KMS-11 (cell line): ENCODE results near the gene ERCC2.
"Not testable (repeated sequence)": the region's sequence is repeated elsewhere in the genome, so short reads cannot be mapped to it uniquely, and the experiment has no call there.

ENCODE experiments used
- H2AFZ ChIP-seq: fragments of 200-600 bp; sonication (generic); 2 replicates; pipeline ENCODE4 v1.6.1; 2016; ENCODE audit warnings: antibody characterized with exemption, mixed run types, low read depth
- H3K27ac ChIP-seq: fragments of 200-600 bp; sonication (generic); 2 replicates; pipeline ENCODE4 v1.6.1; 2016; ENCODE audit warnings: mild to moderate bottlenecking, mixed run types
- H3K27me3 ChIP-seq: fragments of 200-600 bp; sonication (generic); 2 replicates; pipeline ENCODE4 v1.6.1; 2017; ENCODE audit warnings: mild to moderate bottlenecking, low read depth, mixed run types, moderate library complexity; ENCODE audit not compliant: insufficient read depth
- H3K36me3 ChIP-seq: fragments of 200-600 bp; sonication (generic); 2 replicates; pipeline ENCODE4 v1.6.1; 2017; ENCODE audit warnings: mild to moderate bottlenecking, mixed run types; ENCODE audit not compliant: insufficient read depth
- H3K4me1 ChIP-seq: fragments of 200-600 bp; sonication (generic); 2 replicates; pipeline ENCODE4 v1.6.1; 2016; ENCODE audit warnings: mild to moderate bottlenecking, low read depth, mixed run types; ENCODE audit not compliant: poor library complexity, severe bottlenecking
- H3K4me2 ChIP-seq: fragments of 200-600 bp; sonication (generic); 2 replicates; pipeline ENCODE4 v1.7.0; 2016; ENCODE audit warnings: mild to moderate bottlenecking, mixed run types
- H3K4me3 ChIP-seq: fragments of 200-600 bp; sonication (generic); IDR thresholded peaks from 2 replicates; pipeline ENCODE4 v1.6.1; 2017; ENCODE audit warnings: low read depth, low read length, mixed read lengths; ENCODE audit not compliant: insufficient read depth
- H3K79me2 ChIP-seq: fragments of 200-600 bp; sonication (generic); 2 replicates; pipeline ENCODE4 v1.6.1; 2016; ENCODE audit warnings: low read depth, mixed run types; ENCODE audit not compliant: insufficient read depth
- H3K9ac ChIP-seq: fragments of 200-600 bp; sonication (generic); 2 replicates; pipeline ENCODE4 v1.6.1; 2016; ENCODE audit warnings: mild to moderate bottlenecking, mixed run types
- H4K20me1 ChIP-seq: fragments of 200-600 bp; sonication (generic); 2 replicates; pipeline ENCODE4 v1.6.1; 2016; ENCODE audit warnings: mild to moderate bottlenecking, mixed run types; ENCODE audit not compliant: insufficient read depth
- TF ChIP-seq, protein P1 (sequence below): fragments of 200-600 bp; sonication (generic); conservative IDR thresholded peaks from 2 replicates; pipeline ENCODE4 v1.6.1; 2017; ENCODE audit warnings: low read depth, mild to moderate bottlenecking, antibody characterized with exemption, low read length, moderate library complexity, mixed read lengths

Gene ERCC2

DNA sequence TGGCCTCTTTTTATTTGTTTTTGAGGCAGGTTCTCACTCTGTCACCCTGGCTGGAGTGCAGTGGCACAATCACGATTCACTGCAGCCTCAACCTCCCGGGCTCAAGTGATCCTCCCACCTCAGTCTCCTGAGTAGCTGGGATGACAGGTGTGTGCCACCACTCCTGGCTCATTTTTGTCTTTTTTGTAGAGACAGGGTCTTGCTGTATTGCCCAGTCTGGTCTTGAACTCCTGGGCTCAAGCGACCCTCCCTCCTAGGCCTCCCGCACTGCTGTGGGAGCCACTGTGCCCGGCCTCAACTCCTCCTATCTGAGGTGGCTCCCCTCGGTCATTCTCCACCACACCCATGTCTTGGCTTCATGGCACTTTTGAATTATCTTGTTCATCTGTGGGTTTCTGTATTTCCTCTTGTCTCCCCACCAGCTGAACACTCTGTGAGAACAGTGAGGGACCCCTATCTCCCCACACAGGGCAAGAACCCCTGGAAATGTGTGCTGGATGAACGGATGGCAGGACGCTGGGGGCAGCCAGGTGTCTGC lies 55.6 kb downstream of the ERCC2 start:
- Histone ChIP-seq H2AFZ (no peak overlapping the region), H3K27me3 (peaks cover 57% of the 10 kb centered on the region), H3K4me1 (peaks cover 7% of the 10 kb centered on the region), H3K9ac (no peak overlapping the region), H3K4me3 (no peak overlapping the region), H4K20me1 (no peaks in the 10 kb centered on the region), H3K79me2 (no peaks in the 10 kb centered on the region), H3K27ac (no peak overlapping the region), H3K4me2 (no peak overlapping the region), H3K36me3 (no peaks in the 10 kb centered on the region)
- TF ChIP-seq, protein P1, sequence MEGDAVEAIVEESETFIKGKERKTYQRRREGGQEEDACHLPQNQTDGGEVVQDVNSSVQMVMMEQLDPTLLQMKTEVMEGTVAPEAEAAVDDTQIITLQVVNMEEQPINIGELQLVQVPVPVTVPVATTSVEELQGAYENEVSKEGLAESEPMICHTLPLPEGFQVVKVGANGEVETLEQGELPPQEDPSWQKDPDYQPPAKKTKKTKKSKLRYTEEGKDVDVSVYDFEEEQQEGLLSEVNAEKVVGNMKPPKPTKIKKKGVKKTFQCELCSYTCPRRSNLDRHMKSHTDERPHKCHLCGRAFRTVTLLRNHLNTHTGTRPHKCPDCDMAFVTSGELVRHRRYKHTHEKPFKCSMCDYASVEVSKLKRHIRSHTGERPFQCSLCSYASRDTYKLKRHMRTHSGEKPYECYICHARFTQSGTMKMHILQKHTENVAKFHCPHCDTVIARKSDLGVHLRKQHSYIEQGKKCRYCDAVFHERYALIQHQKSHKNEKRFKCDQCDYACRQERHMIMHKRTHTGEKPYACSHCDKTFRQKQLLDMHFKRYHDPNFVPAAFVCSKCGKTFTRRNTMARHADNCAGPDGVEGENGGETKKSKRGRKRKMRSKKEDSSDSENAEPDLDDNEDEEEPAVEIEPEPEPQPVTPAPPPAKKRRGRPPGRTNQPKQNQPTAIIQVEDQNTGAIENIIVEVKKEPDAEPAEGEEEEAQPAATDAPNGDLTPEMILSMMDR: no peak

DNA sequence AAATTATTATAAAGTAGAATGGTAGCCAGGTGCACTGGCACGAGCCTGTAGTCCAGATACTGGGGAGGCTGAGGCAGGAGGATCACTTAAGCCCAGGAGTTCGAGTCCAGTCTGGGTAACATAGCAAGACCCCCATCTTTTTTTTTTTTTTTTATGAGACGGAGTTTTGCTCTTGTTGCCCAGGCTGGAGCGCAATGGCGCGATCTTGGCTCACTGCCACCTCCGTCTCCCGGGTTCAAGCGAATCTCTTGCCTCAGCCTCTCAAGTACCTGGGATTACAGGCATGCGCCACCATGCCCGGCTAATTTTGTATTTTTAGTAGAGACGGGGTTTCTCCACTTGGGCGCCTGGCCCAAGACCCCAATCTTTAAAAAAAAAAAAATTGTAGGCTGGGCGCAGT lies 58.1 kb downstream of the ERCC2 start:
- not testable (repeated sequence) for H3K4me2 ChIP-seq, H3K36me3 ChIP-seq, H2AFZ ChIP-seq, H3K9ac ChIP-seq, H3K4me3 ChIP-seq, H3K79me2 ChIP-seq, H3K27ac ChIP-seq, H3K4me1 ChIP-seq, H4K20me1 ChIP-seq
- peaks cover 36% of the 10 kb centered on the region for H3K27me3 ChIP-seq

DNA sequence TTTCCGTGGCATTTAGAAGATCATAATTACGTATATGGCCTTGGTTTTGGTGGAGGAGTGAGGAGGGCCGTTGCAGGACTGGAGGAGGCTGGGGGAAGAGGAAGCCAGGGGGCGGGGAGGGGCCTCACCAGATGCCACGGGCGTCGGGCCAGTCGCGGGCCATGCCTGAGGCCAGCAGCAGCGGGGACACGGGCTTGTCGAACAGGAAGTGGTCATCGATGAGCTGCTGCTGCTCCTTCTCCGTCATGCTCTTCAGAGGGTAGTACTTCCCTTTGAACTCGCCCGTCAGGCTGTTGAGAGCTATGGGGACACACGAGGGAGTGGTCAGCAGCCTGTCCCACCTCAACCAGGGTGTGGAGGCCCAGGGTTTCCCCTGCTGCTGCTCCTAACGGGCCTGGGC lies 58.8 kb downstream of the ERCC2 start:
- H3K4me1 ChIP-seq: no peaks in the 10 kb centered on the region
- no peak overlapping the region for H2AFZ ChIP-seq
- TF ChIP-seq, protein P1: no peak

DNA sequence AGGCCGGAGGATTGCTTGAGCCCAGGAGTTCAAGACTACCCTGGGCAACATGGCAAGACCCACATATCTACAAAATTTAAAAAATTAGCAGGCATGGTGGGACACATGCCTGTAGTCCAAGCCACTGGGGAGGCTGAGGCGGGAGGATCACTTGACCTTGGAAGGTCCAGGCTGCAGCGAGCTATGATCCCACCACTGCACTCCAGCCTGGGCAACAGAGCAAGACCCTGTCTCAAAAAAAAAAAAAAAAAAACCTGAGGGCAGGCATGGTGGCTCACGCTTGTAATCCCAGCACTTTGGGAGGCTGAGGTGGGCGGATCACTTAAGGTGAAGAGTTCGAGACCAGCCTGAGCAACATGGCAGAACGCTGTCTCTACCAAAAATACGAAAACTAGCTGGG lies 61.1 kb downstream of the ERCC2 start:
- H3K27ac ChIP-seq, H4K20me1 ChIP-seq, H2AFZ ChIP-seq, H3K4me1 ChIP-seq, H3K27me3 ChIP-seq, H3K9ac ChIP-seq, H3K36me3 ChIP-seq, H3K79me2 ChIP-seq, H3K4me3 ChIP-seq, H3K4me2 ChIP-seq: not testable (repeated sequence)

More for the DNA sequence above, 58.8 kb downstream of the ERCC2 start:
- peaks cover 29% of the 10 kb centered on the region for H3K27me3 ChIP-seq
- no peak overlapping the region for H3K4me2 ChIP-seq
- H3K79me2 ChIP-seq: no peaks in the 10 kb centered on the region
- no peaks in the 10 kb centered on the region for H4K20me1 ChIP-seq
- no peak overlapping the region for H3K27ac ChIP-seq
- H3K9ac ChIP-seq: no peak overlapping the region
- no peaks in the 10 kb centered on the region for H3K36me3 ChIP-seq
- no peak overlapping the region for H3K4me3 ChIP-seq

DNA sequence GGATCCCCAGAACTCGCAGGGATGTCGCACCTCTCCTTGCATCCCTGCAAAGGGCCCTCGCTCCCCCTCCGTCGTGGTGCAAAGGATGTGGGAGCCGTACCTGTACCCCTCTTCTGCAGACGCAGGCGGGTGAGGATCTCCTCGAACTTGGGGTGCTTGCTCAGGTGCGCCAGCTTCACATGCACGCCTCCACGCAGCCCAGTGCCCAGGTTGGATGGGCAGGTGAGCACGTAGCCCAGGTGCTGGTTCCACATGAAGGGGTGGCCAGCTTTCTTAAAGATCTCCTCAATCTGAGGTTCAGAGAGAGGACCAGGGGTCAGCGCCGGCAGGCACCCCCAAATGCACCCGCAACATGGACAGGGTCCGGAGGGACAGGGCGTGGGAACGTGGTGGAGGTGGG lies 63.0 kb downstream of the ERCC2 start:
- Histone ChIP-seq H3K4me2 (no peak overlapping the region), H3K4me1 (no peaks in the 10 kb centered on the region), H3K27me3 (peaks cover 2% of the 10 kb centered on the region; the same call in 1 of the 2 replicates), H3K79me2 (no peaks in the 10 kb centered on the region), H4K20me1 (no peaks in the 10 kb centered on the region), H2AFZ (no peak overlapping the region), H3K36me3 (no peaks in the 10 kb centered on the region), H3K27ac (no peak overlapping the region), H3K4me3 (no peak overlapping the region), H3K9ac (no peak overlapping the region)
- TF ChIP-seq, protein P1: no peak
